Activated CD8-positive, alpha-beta T cell treated with anti-CD3 and anti-CD28 coated beads, Interleukin-2, amount 10 ng/mL, durations not matched to agents 7 days and 5 days (primary cell): ENCODE measurements around the gene GYS2. TPM values are rescaled to one million over a fixed set of nuclear protein-coding genes. Genes with fewer than 3 reads are reported as not detected.
"Not testable (repeated sequence)": the region's sequence is repeated elsewhere in the genome, so short reads cannot be mapped to it uniquely, and the experiment has no call there.

Experiments used
- ATAC-seq: fragments of 150-1000 bp; cut with Tn5 transposase; one replicate; pipeline ENCODE4 v1.10.0; 2021; ENCODE audit warnings: moderate library complexity
- CTCF ChIA-PET: fragments of 350-600 bp; sonication (Branson Sonifier 250); formaldehyde crosslinking; loops from one replicate; lab custom pipeline; 2021; ENCODE audit warnings: antibody characterized with exemption; lab: Charles Lee
- POLR2A ChIA-PET: fragments of 350-600 bp; sonication (Branson Sonifier 250); formaldehyde crosslinking; loops from one replicate; lab custom pipeline; 2021; ENCODE audit warnings: antibody characterized with exemption; lab: Charles Lee
- DNase-seq: peaks from one replicate; pipeline ENCODE4 v3.0.0-alpha.2; 2020
- H3K27ac Mint-ChIP-seq: one replicate; pipeline ENCODE4 v1.8.0; 2021; ENCODE audit warnings: mild to moderate bottlenecking, mixed read lengths
- H3K27me3 Mint-ChIP-seq: one replicate; pipeline ENCODE4 v1.8.0; 2021; ENCODE audit warnings: low read depth, mixed read lengths
- H3K36me3 Mint-ChIP-seq: one replicate; pipeline ENCODE4 v1.8.0; 2021; ENCODE audit warnings: low read depth, mixed read lengths
- H3K4me1 Mint-ChIP-seq: one replicate; pipeline ENCODE4 v1.8.0; 2021; ENCODE audit warnings: low read depth, mixed read lengths
- H3K4me3 Mint-ChIP-seq: one replicate; pipeline ENCODE4 v1.8.0; 2021; ENCODE audit warnings: mild to moderate bottlenecking, mixed read lengths
- H3K9me3 Mint-ChIP-seq: one replicate; pipeline ENCODE4 v1.8.0; 2022; ENCODE audit warnings: mixed read lengths; ENCODE audit not compliant: insufficient read depth
- total RNA-seq, 2 experiments: library from RNA; stranded (reverse); gene quantifications; one replicate each; pipeline ENCODE4 v1.2.3, GENCODE V29; 2021

Gene GYS2
- total RNA-seq, result not detected

GRCh38 chr12:21604245-21605101, at the start of gene GYS2:
Gene GYS2, minus strand, starts transcription at chr12:21604847. Its CDS starts 255 bp downstream, at chr12:21604592.
- CTCF ChIA-PET, result interaction anchor here (2.7 kb wide), 1 partner anchor 76 kb away, joined by 12 read pairs; no protein-coding TSS in a partner anchor

GRCh38 chr12:21651821-21652220, 47.2 kb upstream of the GYS2 start:
- Mint-ChIP-seq H3K27ac (no peak overlapping the region), H3K4me3 (no peak overlapping the region), H3K27me3 (no peaks in the 10 kb centered on the region), H3K36me3 (peaks cover 82% of the 10 kb centered on the region), H3K9me3 (no peaks in the 10 kb centered on the region), H3K4me1 (peaks cover 65% of the 10 kb centered on the region)
- POLR2A ChIA-PET, result no interaction called here
- ATAC-seq (no peak), DNase-seq (no peak)
- CTCF ChIA-PET, result interaction anchor here (0.9 to 3.2 kb wide), 6 partner anchors 10 to 46 kb away, joined by 3 to 17 read pairs (median 3); no protein-coding TSS in a partner anchor

More at GRCh38 chr12:21604245-21605101, at the start of gene GYS2:
- DNase-seq, result no peak
- POLR2A ChIA-PET, result no interaction called here
- no peak within 1 kb of the TSS for H3K4me3 Mint-ChIP-seq
- peaks cover 9% of the 10 kb centered on the region for H3K27me3 Mint-ChIP-seq
- no peaks in the 10 kb centered on the region for H3K4me1 Mint-ChIP-seq
- ATAC-seq, result no peak
- H3K36me3 Mint-ChIP-seq, result no peaks in the 10 kb centered on the region
- H3K27ac Mint-ChIP-seq, result no peak within 1 kb of the TSS
- H3K9me3 Mint-ChIP-seq, result no peaks in the 10 kb centered on the region

- Mint-ChIP-seq H3K27me3 (no peaks in the 10 kb centered on the region), H3K4me1 (peaks cover 67% of the 10 kb centered on the region), H3K36me3 (peaks cover 82% of the 10 kb centered on the region), H3K9me3 (no peaks in the 10 kb centered on the region), H3K27ac (no peak overlapping the region), H3K4me3 (no peak overlapping the region)
- ChIA-PET CTCF (interaction anchor here (0.8 to 3.2 kb wide), 4 partner anchors 29 to 47 kb away, joined by 3 to 17 read pairs (median 3); no protein-coding TSS in a partner anchor), POLR2A (interaction anchor here (0.6 to 1.7 kb wide), 2 partner anchors 29 to 150 kb away, joined by 4 read pairs; partner anchors contain the start of genes GOLT1B and RECQL)
- no peak for DNase-seq
- no peak for ATAC-seq
Observed at GRCh38 chr12:21650997-21651396, 46.4 kb upstream of the GYS2 start.

- ATAC-seq, result no peak
- CTCF ChIA-PET, result interaction anchor here (1.0 to 1.2 kb wide), 2 partner anchors 32 to 121 kb away, joined by 3 read pairs; no protein-coding TSS in a partner anchor
- H3K4me1 Mint-ChIP-seq, result peaks cover 66% of the 10 kb centered on the region
- no peak for DNase-seq
- no peak overlapping the region for H3K27ac Mint-ChIP-seq
- no peaks in the 10 kb centered on the region for H3K27me3 Mint-ChIP-seq
- peaks cover 84% of the 10 kb centered on the region for H3K36me3 Mint-ChIP-seq
- no peaks in the 10 kb centered on the region for H3K9me3 Mint-ChIP-seq
- POLR2A ChIA-PET, result interaction anchor here (3.9 kb wide), 1 partner anchor 8 kb away, joined by 25 read pairs; the partner anchor contains the start of gene LDHB
- H3K4me3 Mint-ChIP-seq, result no peak overlapping the region
Observed at GRCh38 chr12:21649034-21649433, 44.4 kb upstream of the GYS2 start.

GRCh38 chr12:21648378-21648777, 43.7 kb upstream of the GYS2 start:
- POLR2A ChIA-PET, result interaction anchor here (0.6 to 3.9 kb wide), 2 partner anchors 9 to 204 kb away, joined by 3 to 25 read pairs; partner anchors contain the start of gene LDHB
- no peaks in the 10 kb centered on the region for H3K9me3 Mint-ChIP-seq
- H3K4me3 Mint-ChIP-seq, result no peak overlapping the region
- CTCF ChIA-PET, result interaction anchor here (0.7 to 1.2 kb wide), 3 partner anchors 8 to 120 kb away, joined by 3 read pairs; no protein-coding TSS in a partner anchor
- H3K36me3 Mint-ChIP-seq, result peaks cover 84% of the 10 kb centered on the region
- H3K27ac Mint-ChIP-seq, result no peak overlapping the region
- ATAC-seq (no peak), DNase-seq (no peak)
- peaks cover 67% of the 10 kb centered on the region for H3K4me1 Mint-ChIP-seq
- H3K27me3 Mint-ChIP-seq, result no peaks in the 10 kb centered on the region

GRCh38 chr12:21647179-21647578, 42.5 kb upstream of the GYS2 start:
- H3K9me3 Mint-ChIP-seq, result no peaks in the 10 kb centered on the region
- ChIA-PET POLR2A (interaction anchor here (0.7 to 3.9 kb wide), 2 partner anchors 10 kb away, joined by 3 to 25 read pairs; partner anchors contain the start of gene LDHB), CTCF (interaction anchor here (1.4 to 1.5 kb wide), 2 partner anchors 10 to 33 kb away, joined by 6 read pairs; partner anchors contain the start of gene LDHB)
- H3K27me3 Mint-ChIP-seq, result no peaks in the 10 kb centered on the region
- DNase-seq (no peak), ATAC-seq (no peak)
- no peak overlapping the region for H3K4me3 Mint-ChIP-seq
- peaks cover 87% of the 10 kb centered on the region for H3K36me3 Mint-ChIP-seq
- peaks cover 63% of the 10 kb centered on the region for H3K4me1 Mint-ChIP-seq
- peak overlapping the region; percentile 46 for H3K27ac Mint-ChIP-seq

GRCh38 chr12:21645041-21645500, 40.4 kb upstream of the GYS2 start:
- Mint-ChIP-seq H3K36me3 (peaks cover 87% of the 10 kb centered on the region), H3K4me1 (peaks cover 59% of the 10 kb centered on the region), H3K27ac (peak overlapping the region; percentile 33)
- H3K9me3 Mint-ChIP-seq, H3K4me3 Mint-ChIP-seq, ATAC-seq, DNase-seq, H3K27me3 Mint-ChIP-seq: not testable (repeated sequence)
- ChIA-PET POLR2A (interaction anchor here (2.9 kb wide), 1 partner anchor 12 kb away, joined by 16 read pairs; the partner anchor contains the start of gene LDHB), CTCF (interaction anchor here (2.9 kb wide), 1 partner anchor 35 kb away, joined by 22 read pairs; no protein-coding TSS in a partner anchor)

GRCh38 chr12:21644516-21644915, 39.9 kb upstream of the GYS2 start:
- ATAC-seq (no peak), DNase-seq (no peak)
- H3K27ac Mint-ChIP-seq, result no peak overlapping the region
- H3K36me3 Mint-ChIP-seq, result peaks cover 87% of the 10 kb centered on the region
- H3K9me3 Mint-ChIP-seq, result no peaks in the 10 kb centered on the region
- ChIA-PET CTCF (interaction anchor here (2.9 kb wide), 1 partner anchor 35 kb away, joined by 22 read pairs; no protein-coding TSS in a partner anchor), POLR2A (interaction anchor here (2.9 kb wide), 1 partner anchor 13 kb away, joined by 16 read pairs; the partner anchor contains the start of gene LDHB)
- peaks cover 60% of the 10 kb centered on the region for H3K4me1 Mint-ChIP-seq
- no peak overlapping the region for H3K4me3 Mint-ChIP-seq
- no peaks in the 10 kb centered on the region for H3K27me3 Mint-ChIP-seq

GRCh38 chr12:21643758-21644157, 39.1 kb upstream of the GYS2 start:
- POLR2A ChIA-PET, result interaction anchor here (2.9 kb wide), 1 partner anchor 14 kb away, joined by 16 read pairs; the partner anchor contains the start of gene LDHB
- H3K27me3 Mint-ChIP-seq, result no peaks in the 10 kb centered on the region
- H3K27ac Mint-ChIP-seq, result peak overlapping the region; percentile 47
- H3K4me1 Mint-ChIP-seq, result peaks cover 63% of the 10 kb centered on the region
- ATAC-seq (no peak), DNase-seq (no peak)
- H3K9me3 Mint-ChIP-seq, result no peaks in the 10 kb centered on the region
- no peak overlapping the region for H3K4me3 Mint-ChIP-seq
- CTCF ChIA-PET, result interaction anchor here (0.6 to 2.9 kb wide), 3 partner anchors 9 to 818 kb away, joined by 3 to 22 read pairs (median 11); no protein-coding TSS in a partner anchor
- peaks cover 89% of the 10 kb centered on the region for H3K36me3 Mint-ChIP-seq

GRCh38 chr12:21642707-21643389, 38.2 kb upstream of the GYS2 start:
- DNase-seq (no peak), ATAC-seq (no peak)
- Mint-ChIP-seq H3K36me3 (peaks cover 85% of the 10 kb centered on the region), H3K4me1 (peaks cover 59% of the 10 kb centered on the region), H3K9me3 (no peaks in the 10 kb centered on the region), H3K27ac (no peak overlapping the region), H3K27me3 (no peaks in the 10 kb centered on the region), H3K4me3 (no peak overlapping the region)
- ChIA-PET POLR2A (interaction anchor here (0.8 to 2.9 kb wide), 2 partner anchors 15 to 403 kb away, joined by 3 to 16 read pairs; partner anchors contain the start of genes CMAS and LDHB), CTCF (interaction anchor here (1.0 to 2.9 kb wide), 3 partner anchors 10 to 37 kb away, joined by 4 to 22 read pairs (median 11); partner anchors contain the start of gene LDHB)
